ENCODE data around the gene MTERF2.
A peak's percentile ranks its signal among the peaks of the same experiment; 100 is the strongest.

GRCh38 chr12:107014055-107014454 is 27.1 kb upstream of the MTERF2 start:
- peak; percentile 26 for TF ChIP-seq CTCF (IDR thresholded peaks at IDR 0.05; ENCODE audit: poor library complexity)
- no peak for TF ChIP-seq EZH2 (IDR thresholded peaks at IDR 0.05; ENCODE audit: borderline replicate concordance)
